ENCODE measurements around the gene STAB1.

The STAB1 gene

GRCh38 chr3:52458031-52458760, 36.9 kb upstream of the STAB1 start:
- no peak for DNase-seq (ENCODE audit: low spot score)

GRCh38 chr3:52458770-52459545, 36.2 kb upstream of the STAB1 start:
- no peak for DNase-seq (ENCODE audit: low spot score)

- peak; percentile 42 for DNase-seq (ENCODE audit: low spot score)
These were observed 33.3 kb upstream of the STAB1 start for GRCh38 chr3:52461874-52462273.

GRCh38 chr3:52463416-52463815, 31.7 kb upstream of the STAB1 start:
- DNase-seq (ENCODE audit: low spot score): no peak

- no peak for DNase-seq (ENCODE audit: low spot score)
These were observed 26.8 kb upstream of the STAB1 start for GRCh38 chr3:52468336-52468735.

GRCh38 chr3:52469001-52469400, 26.1 kb upstream of the STAB1 start:
- no peak for DNase-seq (ENCODE audit: low spot score)

GRCh38 chr3:52470920-52471319, 24.2 kb upstream of the STAB1 start:
- no peak for DNase-seq (ENCODE audit: low spot score)

GRCh38 chr3:52471371-52472238, 23.5 kb upstream of the STAB1 start:
- peak; percentile 62 for DNase-seq (ENCODE audit: low spot score)

- DNase-seq (ENCODE audit: low spot score): no peak
These were observed 22.7 kb upstream of the STAB1 start for GRCh38 chr3:52472239-52473000.

- no peak for DNase-seq (ENCODE audit: low spot score)
These were observed 22.1 kb upstream of the STAB1 start for GRCh38 chr3:52473026-52473425.

GRCh38 chr3:52477076-52477795, 17.9 kb upstream of the STAB1 start:
- no peak for DNase-seq (ENCODE audit: low spot score)

GRCh38 chr3:52477796-52478095, 17.4 kb upstream of the STAB1 start:
- no peak for DNase-seq (ENCODE audit: low spot score)

- DNase-seq (ENCODE audit: low spot score): no peak
These were observed 15.9 kb upstream of the STAB1 start for GRCh38 chr3:52479037-52479876.

- no peak for DNase-seq (ENCODE audit: low spot score)
These were observed 15.1 kb upstream of the STAB1 start for GRCh38 chr3:52479877-52480575.

- DNase-seq (ENCODE audit: low spot score): no peak
These were observed 14.1 kb upstream of the STAB1 start for GRCh38 chr3:52480768-52481715.

- DNase-seq (ENCODE audit: low spot score): no peak
These were observed 13.2 kb upstream of the STAB1 start for GRCh38 chr3:52481819-52482521.

- DNase-seq (ENCODE audit: low spot score): no peak
These were observed 12.1 kb upstream of the STAB1 start for GRCh38 chr3:52483081-52483480.

All from AG08395 (cell line).